IPS-18a (cell line): Measurements from ENCODE around the gene ZNF549.

Experiments
- H3K27ac ChIP-seq: one replicate; pipeline ENCODE4 v1.5.1; 2013; ENCODE audit warnings: low read length
- H3K27me3 ChIP-seq: one replicate; pipeline ENCODE4 v1.6.1; 2013; ENCODE audit warnings: mild to moderate bottlenecking, low read length; ENCODE audit not compliant: control insufficient read depth, insufficient read depth
- H3K36me3 ChIP-seq: one replicate; pipeline ENCODE4 v1.6.1; 2013; ENCODE audit warnings: low read depth, low read length; ENCODE audit not compliant: control insufficient read depth
- H3K4me1 ChIP-seq: one replicate; pipeline ENCODE4 v1.6.1; 2013; ENCODE audit warnings: low read depth, low read length; ENCODE audit not compliant: control insufficient read depth
- H3K4me3 ChIP-seq: one replicate; pipeline ENCODE4 v1.5.1; 2013; ENCODE audit warnings: low read length
- H3K9ac ChIP-seq: one replicate; pipeline ENCODE4 v1.6.1; 2013; ENCODE audit warnings: mild to moderate bottlenecking, low read length, moderate library complexity
- H3K9me3 ChIP-seq: one replicate; pipeline ENCODE4 v1.6.1; 2013; ENCODE audit warnings: low read depth, low read length; ENCODE audit not compliant: control insufficient read depth

The ZNF549 gene

DNA sequence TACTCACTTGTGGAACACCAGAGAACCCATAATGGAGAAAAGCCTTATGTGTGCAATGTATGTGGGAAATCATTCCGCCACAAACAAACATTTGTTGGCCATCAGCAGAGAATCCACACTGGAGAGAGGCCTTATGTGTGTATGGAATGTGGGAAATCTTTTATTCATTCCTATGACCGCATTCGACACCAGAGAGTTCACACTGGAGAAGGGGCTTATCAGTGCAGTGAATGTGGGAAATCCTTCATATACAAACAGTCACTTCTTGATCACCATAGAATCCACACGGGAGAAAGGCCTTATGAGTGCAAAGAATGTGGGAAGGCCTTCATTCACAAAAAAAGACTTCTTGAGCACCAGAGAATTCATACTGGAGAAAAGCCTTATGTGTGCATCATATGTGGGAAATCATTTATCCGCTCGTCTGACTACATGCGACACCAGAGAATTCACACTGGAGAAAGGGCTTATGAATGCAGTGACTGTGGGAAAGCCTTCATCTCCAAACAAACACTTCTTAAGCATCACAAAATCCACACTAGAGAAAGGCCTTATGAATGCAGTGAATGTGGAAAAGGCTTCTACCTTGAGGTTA is 10.9 kb downstream of the ZNF549 start:
- H3K9ac ChIP-seq, result no peak overlapping the region
- no peaks in the 10 kb centered on the region for H3K4me1 ChIP-seq
- H3K27me3 ChIP-seq, result no peaks in the 10 kb centered on the region
- H3K27ac ChIP-seq, result no peak overlapping the region
- H3K36me3 ChIP-seq, result peaks cover 53% of the 10 kb centered on the region
- H3K9me3 ChIP-seq, result peaks cover 34% of the 10 kb centered on the region
- no peak overlapping the region for H3K4me3 ChIP-seq

DNA sequence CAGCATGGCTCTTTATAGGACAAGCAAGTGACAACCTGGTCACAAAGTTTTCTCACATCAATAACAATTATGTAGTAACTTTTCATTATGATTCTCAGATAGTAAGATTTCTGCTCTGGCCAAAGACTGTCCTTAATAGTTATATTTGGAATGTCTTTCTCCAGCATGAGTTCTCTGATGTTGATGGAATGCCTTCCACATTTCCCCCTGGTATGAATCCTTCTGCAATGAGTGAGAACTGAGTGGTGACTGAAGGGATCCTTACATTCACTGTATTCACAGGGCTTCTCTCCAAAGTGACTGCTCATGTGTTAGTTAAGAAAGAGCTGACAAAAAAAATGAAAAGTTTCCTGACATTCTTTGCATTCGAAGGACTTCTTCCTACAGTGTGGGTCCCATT is 19.4 kb downstream of the ZNF549 start:
- no peak overlapping the region for H3K27ac ChIP-seq
- peaks cover 18% of the 10 kb centered on the region for H3K9me3 ChIP-seq
- H3K4me3 ChIP-seq, result no peak overlapping the region
- no peaks in the 10 kb centered on the region for H3K27me3 ChIP-seq
- no peak overlapping the region for H3K9ac ChIP-seq
- H3K4me1 ChIP-seq, result no peaks in the 10 kb centered on the region
- H3K36me3 ChIP-seq, result peaks cover 72% of the 10 kb centered on the region

GRCh38 chr19:57552432-57552831 is 25.3 kb downstream of the ZNF549 start:
- Histone ChIP-seq H3K4me1 (no peaks in the 10 kb centered on the region), H3K4me3 (no peak overlapping the region), H3K27me3 (no peaks in the 10 kb centered on the region), H3K9ac (no peak overlapping the region), H3K27ac (no peak overlapping the region), H3K36me3 (peaks cover 56% of the 10 kb centered on the region), H3K9me3 (peaks cover 9% of the 10 kb centered on the region)

- H3K9me3 ChIP-seq, result peaks cover 6% of the 10 kb centered on the region
- H3K4me1 ChIP-seq, result peaks cover 7% of the 10 kb centered on the region
- no peak overlapping the region for H3K9ac ChIP-seq
- peaks cover 17% of the 10 kb centered on the region for H3K36me3 ChIP-seq
- no peaks in the 10 kb centered on the region for H3K27me3 ChIP-seq
- no peak overlapping the region for H3K27ac ChIP-seq
- no peak overlapping the region for H3K4me3 ChIP-seq
These were observed 30.5 kb downstream of the ZNF549 start for GRCh38 chr19:57557659-57558058.

GRCh38 chr19:57558525-57558924 is 31.4 kb downstream of the ZNF549 start:
- Histone ChIP-seq H3K36me3 (peaks cover 17% of the 10 kb centered on the region), H3K27ac (no peak overlapping the region), H3K9me3 (peaks cover 6% of the 10 kb centered on the region), H3K9ac (peak overlapping the region; percentile 69), H3K4me3 (peak overlapping the region; percentile 88), H3K4me1 (peaks cover 7% of the 10 kb centered on the region), H3K27me3 (no peaks in the 10 kb centered on the region)

GRCh38 chr19:57559008-57559403 is 31.9 kb downstream of the ZNF549 start:
- Histone ChIP-seq H3K4me1 (peaks cover 7% of the 10 kb centered on the region), H3K9ac (peak overlapping the region; percentile 69), H3K27ac (no peak overlapping the region), H3K9me3 (peaks cover 6% of the 10 kb centered on the region), H3K27me3 (no peaks in the 10 kb centered on the region), H3K36me3 (peaks cover 16% of the 10 kb centered on the region), H3K4me3 (peak overlapping the region; percentile 88)

GRCh38 chr19:57559404-57560025 is 32.4 kb downstream of the ZNF549 start, which contains the start of gene ZNF550:
ZNF550 (minus strand) TSS chr19:57559863; CDS start chr19:57559682, 181 bp downstream.
- Histone ChIP-seq H3K27ac (no peak within 1 kb of the TSS), H3K9ac (peak within 1 kb of the TSS; percentile 69), H3K4me1 (peaks cover 7% of the 10 kb centered on the region), H3K27me3 (no peaks in the 10 kb centered on the region), H3K36me3 (peaks cover 11% of the 10 kb centered on the region), H3K4me3 (peak within 1 kb of the TSS; percentile 88), H3K9me3 (peaks cover 11% of the 10 kb centered on the region)

- H3K36me3 ChIP-seq, result peaks cover 9% of the 10 kb centered on the region
- H3K27ac ChIP-seq, result no peak overlapping the region
- no peaks in the 10 kb centered on the region for H3K27me3 ChIP-seq
- H3K4me3 ChIP-seq, result peak overlapping the region; percentile 88
- H3K9me3 ChIP-seq, result peaks cover 16% of the 10 kb centered on the region
- peaks cover 7% of the 10 kb centered on the region for H3K4me1 ChIP-seq
- no peak overlapping the region for H3K9ac ChIP-seq
These were observed 32.9 kb downstream of the ZNF549 start for GRCh38 chr19:57560049-57560491.

GRCh38 chr19:57563547-57563946 is 36.4 kb downstream of the ZNF549 start:
- Histone ChIP-seq H3K4me1 (peaks cover 3% of the 10 kb centered on the region), H3K4me3 (no peak overlapping the region), H3K9me3 (peaks cover 39% of the 10 kb centered on the region), H3K36me3 (no peaks in the 10 kb centered on the region), H3K9ac (no peak overlapping the region), H3K27me3 (no peaks in the 10 kb centered on the region), H3K27ac (no peak overlapping the region)

DNA sequence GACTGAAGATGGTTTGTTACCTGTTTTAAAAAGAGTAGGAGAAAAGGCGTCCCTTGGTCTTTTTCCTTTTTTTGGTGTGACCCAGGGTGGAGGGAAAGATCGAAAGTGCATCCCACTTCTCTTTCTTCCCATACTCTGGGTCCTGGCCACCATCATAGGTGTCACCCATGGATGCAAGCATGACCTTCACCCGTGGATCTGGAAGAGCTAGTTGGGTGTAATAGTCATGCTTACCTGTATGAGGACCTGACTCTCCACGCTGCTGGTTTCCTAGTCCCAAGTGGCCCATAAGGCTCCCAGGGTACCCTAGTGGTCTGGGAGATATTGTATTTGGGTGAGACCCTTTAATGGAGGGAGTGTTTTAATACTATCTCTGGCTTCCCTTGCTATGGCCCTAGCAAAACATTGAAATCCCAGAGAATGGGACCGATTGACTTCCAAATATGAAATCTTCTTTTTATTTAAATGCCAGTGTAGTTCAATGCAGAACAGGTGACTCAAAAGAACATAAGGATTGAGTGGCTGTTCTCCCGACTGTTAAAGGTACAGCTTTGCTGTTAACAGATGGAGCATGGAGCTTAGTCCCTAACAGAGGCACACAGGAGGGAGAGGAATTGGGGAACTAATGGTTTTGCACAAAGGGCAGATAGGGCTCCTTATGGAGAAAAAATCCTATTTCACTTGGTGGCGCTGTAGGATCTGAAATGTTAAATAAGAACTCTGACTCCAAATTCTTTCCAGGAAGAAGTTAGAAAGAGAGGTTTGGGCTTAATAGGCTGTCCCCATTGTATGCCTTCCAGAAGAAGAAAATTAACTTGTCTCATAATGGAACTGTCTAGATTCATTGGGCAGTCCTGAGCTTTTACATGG is 39.5 kb downstream of the ZNF549 start:
- no peak overlapping the region for H3K9ac ChIP-seq
- H3K4me1 ChIP-seq, result no peaks in the 10 kb centered on the region
- peaks cover 60% of the 10 kb centered on the region for H3K9me3 ChIP-seq
- no peak overlapping the region for H3K4me3 ChIP-seq
- H3K36me3 ChIP-seq, result no peaks in the 10 kb centered on the region
- no peaks in the 10 kb centered on the region for H3K27me3 ChIP-seq
- H3K27ac ChIP-seq, result no peak overlapping the region

- Histone ChIP-seq H3K36me3 (peaks cover 36% of the 10 kb centered on the region), H3K4me3 (no peak overlapping the region), H3K27ac (no peak overlapping the region), H3K9ac (no peak overlapping the region), H3K27me3 (no peaks in the 10 kb centered on the region), H3K9me3 (peaks cover 71% of the 10 kb centered on the region), H3K4me1 (no peaks in the 10 kb centered on the region)
These were observed 43.6 kb downstream of the ZNF549 start for GRCh38 chr19:57570707-57571106.
